T-helper 2 cell treated with Interferon-gamma antibody and Interleukin-4, amounts not matched to agents 5 μg/mL and 100 μg/mL, for 36 hours (primary cell): ENCODE results near the gene ZFP28.

ENCODE experiments used
- DNase-seq: peaks from one replicate; pipeline ENCODE4 v3.0.0; 2021; ENCODE audit warnings: low spot score
- H3K27ac Mint-ChIP-seq: one replicate; pipeline ENCODE4 v1.8.0; 2021; ENCODE audit warnings: mild to moderate bottlenecking, mixed read lengths
- H3K27me3 Mint-ChIP-seq: one replicate; pipeline ENCODE4 v1.8.0; 2021; ENCODE audit warnings: low read depth, mixed read lengths
- H3K36me3 Mint-ChIP-seq: one replicate; pipeline ENCODE4 v1.8.0; 2021; ENCODE audit warnings: low read depth, mixed read lengths
- H3K4me1 Mint-ChIP-seq: one replicate; pipeline ENCODE4 v1.8.0; 2021; ENCODE audit warnings: low read depth, mixed read lengths
- H3K4me3 Mint-ChIP-seq: one replicate; pipeline ENCODE4 v1.8.0; 2022; ENCODE audit warnings: mild to moderate bottlenecking, moderate library complexity, mixed read lengths
- H3K9me3 Mint-ChIP-seq: one replicate; pipeline ENCODE4 v1.8.0; 2021; ENCODE audit warnings: mixed read lengths

The ZFP28 gene

GRCh38 chr19:56538761-56539263 is at the start of gene ZFP28:
TSS of gene ZFP28 (plus strand) at chr19:56538948. CDS start at chr19:56539019, 71 bp downstream.
- DNase-seq: peak; percentile 47
- peak within 1 kb of the TSS; percentile 82 for H3K4me3 Mint-ChIP-seq
- peaks cover 28% of the 10 kb centered on the region for H3K36me3 Mint-ChIP-seq
- peak within 1 kb of the TSS; percentile 92 for H3K27ac Mint-ChIP-seq
- H3K9me3 Mint-ChIP-seq: peaks cover 70% of the 10 kb centered on the region
- H3K4me1 Mint-ChIP-seq: peaks cover 4% of the 10 kb centered on the region
- H3K27me3 Mint-ChIP-seq: no peaks in the 10 kb centered on the region

DNA sequence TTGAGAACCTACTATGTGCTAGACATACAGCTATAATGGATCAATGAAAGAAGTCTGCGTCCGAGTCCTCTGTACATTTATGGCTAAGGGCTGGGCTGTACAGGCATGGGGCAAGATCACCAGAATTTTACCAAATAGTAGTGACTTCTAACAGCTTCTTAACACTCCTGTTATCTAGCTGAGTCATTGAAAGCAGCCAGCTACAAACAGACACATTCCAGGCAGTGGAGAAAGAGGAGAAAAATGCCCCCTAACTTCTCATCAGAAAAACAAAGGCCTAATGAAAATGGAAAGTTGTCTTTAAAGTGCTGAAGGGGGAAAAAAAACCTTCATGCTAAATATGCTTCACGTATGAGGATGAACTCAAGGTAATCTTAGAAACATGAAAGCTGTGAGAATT is 47.3 kb upstream of the ZFP28 start:
- H3K4me1 Mint-ChIP-seq: no peaks in the 10 kb centered on the region
- H3K9me3 Mint-ChIP-seq: peaks cover 75% of the 10 kb centered on the region
- H3K27ac Mint-ChIP-seq: no peak overlapping the region
- DNase-seq: no peak
- H3K27me3 Mint-ChIP-seq: no peaks in the 10 kb centered on the region
- no peak overlapping the region for H3K4me3 Mint-ChIP-seq
- H3K36me3 Mint-ChIP-seq: no peaks in the 10 kb centered on the region

DNA sequence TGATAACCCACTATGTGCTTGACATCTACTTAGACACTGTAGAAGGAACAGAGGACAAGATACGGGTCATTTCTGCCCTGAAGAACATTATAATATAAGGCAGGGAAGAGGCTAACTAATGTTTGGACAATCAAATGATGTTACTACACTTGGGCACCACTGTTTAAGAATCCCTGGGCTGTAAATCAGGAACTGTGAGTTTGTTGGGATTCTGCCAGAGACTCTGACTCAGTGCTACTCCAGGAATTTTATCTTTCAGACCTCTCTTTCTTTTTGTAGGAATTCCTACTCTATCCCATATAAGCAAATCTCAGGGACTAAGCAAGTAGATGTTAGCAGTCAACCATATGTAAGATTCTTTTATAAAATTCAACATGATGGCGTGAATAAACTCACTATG is 34.2 kb upstream of the ZFP28 start:
- H3K27me3 Mint-ChIP-seq: no peaks in the 10 kb centered on the region
- H3K36me3 Mint-ChIP-seq: peaks cover 5% of the 10 kb centered on the region
- no peaks in the 10 kb centered on the region for H3K4me1 Mint-ChIP-seq
- H3K27ac Mint-ChIP-seq: no peak overlapping the region
- H3K4me3 Mint-ChIP-seq: no peak overlapping the region
- peaks cover 44% of the 10 kb centered on the region for H3K9me3 Mint-ChIP-seq
- no peak for DNase-seq

- H3K4me1 Mint-ChIP-seq: no peaks in the 10 kb centered on the region
- peak; percentile 44 for DNase-seq
- no peaks in the 10 kb centered on the region for H3K27me3 Mint-ChIP-seq
- peaks cover 25% of the 10 kb centered on the region for H3K9me3 Mint-ChIP-seq
- peaks cover 5% of the 10 kb centered on the region for H3K36me3 Mint-ChIP-seq
- peak within 1 kb of the TSS; percentile 73 for H3K27ac Mint-ChIP-seq
- H3K4me3 Mint-ChIP-seq: no peak within 1 kb of the TSS
Observed at GRCh38 chr19:56507446-56508289, 31.1 kb upstream of the ZFP28 start, which contains the start of gene ZNF471. TSS of gene ZNF471 (plus strand) at chr19:56507855. CDS start at chr19:56511572, 3,717 bp downstream.

- H3K4me3 Mint-ChIP-seq: no peak overlapping the region
- no peak overlapping the region for H3K27ac Mint-ChIP-seq
- H3K4me1 Mint-ChIP-seq: no peaks in the 10 kb centered on the region
- peaks cover 25% of the 10 kb centered on the region for H3K9me3 Mint-ChIP-seq
- H3K27me3 Mint-ChIP-seq: no peaks in the 10 kb centered on the region
- peaks cover 2% of the 10 kb centered on the region for H3K36me3 Mint-ChIP-seq
- DNase-seq: no peak
Observed at GRCh38 chr19:56508290-56508778, 30.4 kb upstream of the ZFP28 start.

DNA sequence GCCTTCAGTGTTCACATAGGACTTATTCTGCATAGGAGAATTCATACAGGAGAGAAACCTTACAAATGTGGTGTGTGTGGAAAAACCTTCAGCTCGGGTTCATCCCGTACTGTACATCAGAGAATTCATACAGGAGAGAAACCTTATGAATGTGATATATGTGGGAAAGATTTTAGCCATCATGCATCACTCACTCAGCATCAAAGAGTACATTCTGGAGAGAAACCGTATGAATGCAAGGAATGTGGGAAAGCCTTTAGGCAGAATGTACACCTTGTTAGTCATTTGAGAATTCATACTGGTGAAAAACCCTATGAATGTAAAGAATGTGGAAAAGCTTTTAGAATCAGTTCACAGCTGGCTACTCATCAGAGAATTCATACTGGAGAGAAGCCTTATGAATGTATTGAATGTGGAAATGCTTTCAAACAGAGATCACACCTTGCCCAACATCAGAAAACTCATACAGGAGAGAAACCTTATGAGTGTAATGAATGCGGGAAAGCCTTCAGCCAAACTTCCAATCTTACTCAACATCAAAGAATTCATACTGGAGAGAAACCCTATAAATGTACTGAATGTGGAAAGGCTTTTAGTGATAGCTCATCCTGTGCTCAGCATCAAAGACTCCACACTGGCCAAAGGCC is 13.4 kb upstream of the ZFP28 start:
- no peak for DNase-seq
- Mint-ChIP-seq H3K27me3 (no peaks in the 10 kb centered on the region), H3K4me3 (no peak overlapping the region), H3K9me3 (peaks cover 75% of the 10 kb centered on the region), H3K36me3 (peaks cover 4% of the 10 kb centered on the region), H3K4me1 (no peaks in the 10 kb centered on the region), H3K27ac (no peak overlapping the region)

- Mint-ChIP-seq H3K27me3 (no peaks in the 10 kb centered on the region), H3K27ac (peak overlapping the region; percentile 92), H3K36me3 (peaks cover 26% of the 10 kb centered on the region), H3K9me3 (peaks cover 73% of the 10 kb centered on the region), H3K4me1 (peaks cover 4% of the 10 kb centered on the region), H3K4me3 (peak overlapping the region; percentile 82)
- DNase-seq: no peak
Observed at GRCh38 chr19:56537442-56537841, 1.3 kb upstream of the ZFP28 start.

- peaks cover 68% of the 10 kb centered on the region for H3K9me3 Mint-ChIP-seq
Observed at GRCh38 chr19:56538254-56538760, 441 bp upstream of the ZFP28 start.

DNA sequence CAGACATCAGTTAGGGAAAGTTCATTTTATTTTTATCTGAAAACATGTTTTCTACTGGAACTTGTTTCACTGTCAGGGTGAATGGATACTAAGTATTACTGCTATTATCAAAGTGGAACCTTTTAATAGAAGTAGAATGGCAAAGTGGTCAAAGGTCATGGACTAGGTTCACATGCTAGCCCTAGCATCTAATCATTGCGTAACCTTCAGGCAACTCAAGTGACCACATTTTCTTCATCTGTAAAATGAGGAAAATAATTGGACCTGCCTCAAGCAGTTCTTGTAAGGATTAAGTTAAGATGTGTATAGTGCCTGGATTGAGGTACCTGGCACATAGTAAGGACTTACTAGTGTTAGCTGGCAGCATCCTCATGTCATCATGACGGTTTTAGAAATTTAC is 5.0 kb downstream of the ZFP28 start:
- Mint-ChIP-seq H3K4me3 (no peak overlapping the region), H3K9me3 (peaks cover 68% of the 10 kb centered on the region), H3K27ac (no peak overlapping the region), H3K27me3 (no peaks in the 10 kb centered on the region), H3K4me1 (peaks cover 4% of the 10 kb centered on the region), H3K36me3 (peaks cover 33% of the 10 kb centered on the region)
- DNase-seq: no peak

More at GRCh38 chr19:56538254-56538760, 441 bp upstream of the ZFP28 start:
- Mint-ChIP-seq H3K27ac (peak overlapping the region; percentile 92), H3K4me3 (peak overlapping the region; percentile 82), H3K27me3 (no peaks in the 10 kb centered on the region), H3K36me3 (peaks cover 28% of the 10 kb centered on the region), H3K4me1 (peaks cover 4% of the 10 kb centered on the region)
- DNase-seq: peak; percentile 80

DNA sequence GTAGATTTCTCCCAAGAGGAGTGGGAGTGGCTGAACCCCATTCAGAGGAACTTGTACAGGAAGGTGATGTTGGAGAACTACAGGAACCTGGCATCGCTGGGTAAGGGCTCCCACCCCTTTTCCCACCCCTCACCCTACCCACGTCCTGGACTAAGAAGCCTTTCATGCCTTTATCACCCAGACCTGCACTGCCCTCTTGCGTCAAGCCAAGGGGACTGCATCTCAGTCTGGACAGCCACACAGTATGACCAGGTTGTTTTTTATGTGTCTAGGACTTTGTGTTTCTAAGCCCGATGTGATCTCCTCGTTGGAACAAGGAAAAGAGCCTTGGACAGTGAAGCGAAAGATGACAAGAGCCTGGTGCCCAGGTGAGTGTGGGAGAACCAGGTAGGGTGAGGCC is 8.8 kb downstream of the ZFP28 start:
- H3K36me3 Mint-ChIP-seq: peaks cover 34% of the 10 kb centered on the region
- DNase-seq: no peak
- no peak overlapping the region for H3K27ac Mint-ChIP-seq
- H3K4me1 Mint-ChIP-seq: no peaks in the 10 kb centered on the region
- peaks cover 60% of the 10 kb centered on the region for H3K9me3 Mint-ChIP-seq
- no peak overlapping the region for H3K4me3 Mint-ChIP-seq
- no peaks in the 10 kb centered on the region for H3K27me3 Mint-ChIP-seq

DNA sequence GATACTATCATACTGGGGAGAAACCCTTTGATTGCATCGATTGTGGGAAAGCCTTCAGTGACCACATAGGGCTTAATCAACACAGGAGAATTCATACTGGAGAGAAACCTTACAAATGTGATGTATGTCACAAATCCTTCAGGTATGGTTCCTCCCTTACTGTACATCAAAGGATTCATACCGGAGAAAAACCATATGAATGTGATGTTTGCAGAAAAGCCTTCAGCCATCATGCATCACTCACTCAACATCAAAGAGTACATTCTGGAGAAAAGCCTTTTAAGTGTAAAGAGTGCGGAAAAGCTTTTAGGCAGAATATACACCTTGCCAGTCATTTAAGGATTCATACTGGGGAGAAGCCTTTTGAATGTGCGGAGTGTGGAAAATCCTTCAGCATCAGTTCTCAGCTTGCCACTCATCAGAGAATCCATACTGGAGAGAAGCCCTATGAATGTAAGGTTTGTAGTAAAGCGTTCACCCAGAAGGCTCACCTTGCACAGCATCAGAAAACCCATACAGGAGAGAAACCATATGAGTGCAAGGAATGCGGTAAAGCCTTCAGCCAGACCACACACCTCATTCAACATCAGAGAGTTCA is 15.6 kb downstream of the ZFP28 start:
- Mint-ChIP-seq H3K27ac (no peak overlapping the region), H3K4me3 (no peak overlapping the region), H3K36me3 (peaks cover 28% of the 10 kb centered on the region), H3K4me1 (no peaks in the 10 kb centered on the region), H3K27me3 (no peaks in the 10 kb centered on the region), H3K9me3 (peaks cover 64% of the 10 kb centered on the region)
- DNase-seq: no peak

- H3K36me3 Mint-ChIP-seq: peaks cover 11% of the 10 kb centered on the region
- H3K4me1 Mint-ChIP-seq: peaks cover 3% of the 10 kb centered on the region
- peaks cover 93% of the 10 kb centered on the region for H3K9me3 Mint-ChIP-seq
- no peaks in the 10 kb centered on the region for H3K27me3 Mint-ChIP-seq
- H3K27ac Mint-ChIP-seq: no peak overlapping the region
- no peak overlapping the region for H3K4me3 Mint-ChIP-seq
- no peak for DNase-seq
Observed at GRCh38 chr19:56562766-56563165, 24.0 kb downstream of the ZFP28 start.

DNA sequence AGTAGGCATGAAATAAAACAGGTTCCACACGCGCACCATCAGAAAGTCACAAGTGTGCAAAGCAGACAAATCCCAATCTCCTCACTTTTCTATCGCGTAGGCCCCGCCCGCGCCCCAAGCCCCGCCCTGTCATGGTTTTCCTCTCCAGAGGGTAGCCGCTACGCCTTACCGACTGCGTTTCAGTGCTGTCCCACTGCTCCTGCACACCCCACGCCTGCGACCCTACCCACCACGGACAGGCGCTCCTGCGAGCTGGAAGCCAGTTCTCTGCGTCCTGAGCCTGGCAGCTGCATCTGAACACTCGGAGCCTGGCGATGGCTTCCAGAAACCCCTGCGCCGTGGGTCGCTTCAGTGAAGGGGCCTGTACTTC is 28.1 kb downstream of the ZFP28 start:
- Mint-ChIP-seq H3K9me3 (peaks cover 84% of the 10 kb centered on the region), H3K36me3 (peaks cover 40% of the 10 kb centered on the region), H3K27ac (peak overlapping the region; percentile 79), H3K27me3 (no peaks in the 10 kb centered on the region), H3K4me1 (peaks cover 4% of the 10 kb centered on the region), H3K4me3 (peak overlapping the region; percentile 93)
- DNase-seq: no peak
